LoVo (cell line): ENCODE measurements around the gene WDR7.

Source experiments
- DNase-seq: peaks from one replicate; pipeline ENCODE4 v3.0.0-alpha.2; 2016; ENCODE audit warnings: low spot score

WDR7 gene

GRCh38 chr18:56937874-56938430, 286.8 kb downstream of the WDR7 start:
- no peak for DNase-seq

DNA sequence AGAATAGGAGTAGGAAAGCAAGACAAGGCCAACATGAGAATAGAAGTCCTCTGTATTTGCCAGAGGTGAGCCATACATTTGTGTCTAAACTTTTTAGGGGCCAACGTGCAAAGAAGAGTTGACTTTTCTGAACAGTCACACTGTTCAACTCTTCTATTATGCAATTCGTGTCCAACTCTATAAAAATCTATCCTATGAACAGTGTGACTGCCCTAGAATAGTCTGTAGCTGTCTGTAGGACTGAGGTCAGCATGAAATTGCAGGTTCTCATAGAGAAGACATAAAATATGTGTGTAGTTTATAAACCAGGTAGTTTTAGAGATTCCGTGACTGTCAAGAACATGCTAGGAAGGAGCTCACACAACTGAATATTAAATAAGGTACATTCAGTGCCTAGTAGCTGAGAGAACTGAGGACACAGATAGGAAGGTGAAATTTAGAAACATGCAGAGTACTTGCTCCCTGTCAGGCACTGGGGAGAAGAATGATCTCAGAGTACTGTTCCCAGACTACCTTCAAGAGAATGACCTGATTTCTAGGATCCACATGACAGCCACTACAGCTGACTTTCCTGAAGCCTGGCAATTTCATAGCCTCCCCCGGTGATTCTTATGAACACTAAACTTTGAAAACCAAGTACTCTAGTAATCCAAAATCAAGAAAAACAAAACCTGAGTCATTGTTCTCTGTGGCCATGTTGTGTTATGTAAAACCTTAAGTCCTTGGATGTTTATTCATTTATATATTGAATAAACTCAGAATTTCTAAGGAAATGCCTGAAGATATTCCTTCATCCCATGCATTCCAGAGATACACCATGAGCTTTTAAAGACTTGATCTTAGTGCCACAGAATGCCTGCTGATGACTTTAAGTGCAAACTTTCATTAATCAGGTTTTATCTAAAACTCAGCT, 294.3 kb downstream of the WDR7 start:
- no peak for DNase-seq

DNA sequence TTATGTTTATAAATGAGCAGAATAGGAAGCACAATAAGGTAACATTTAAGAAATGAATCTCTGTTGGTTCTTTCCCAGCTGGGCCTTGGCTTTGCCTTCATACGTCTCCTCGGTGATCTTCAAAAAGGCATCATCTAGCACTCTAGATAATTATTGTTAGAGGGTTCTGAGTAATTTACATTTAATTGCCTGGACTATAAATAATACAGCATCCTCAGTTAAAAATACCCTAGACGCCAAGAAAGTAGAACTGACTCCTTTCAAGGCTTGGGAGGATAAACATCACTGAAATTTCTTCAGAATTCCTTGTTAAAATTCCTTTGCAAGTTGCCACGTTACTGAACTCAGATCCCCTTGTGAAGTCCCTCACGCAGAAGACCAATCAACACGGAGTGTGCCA, 296.1 kb downstream of the WDR7 start:
- DNase-seq = no peak

GRCh38 chr18:56952026-56952425, 300.9 kb downstream of the WDR7 start:
- no peak for DNase-seq

- no peak for DNase-seq
Observed at GRCh38 chr18:56953428-56954198, 302.5 kb downstream of the WDR7 start.

GRCh38 chr18:56955490-56955889, 304.3 kb downstream of the WDR7 start:
- DNase-seq = no peak

DNA sequence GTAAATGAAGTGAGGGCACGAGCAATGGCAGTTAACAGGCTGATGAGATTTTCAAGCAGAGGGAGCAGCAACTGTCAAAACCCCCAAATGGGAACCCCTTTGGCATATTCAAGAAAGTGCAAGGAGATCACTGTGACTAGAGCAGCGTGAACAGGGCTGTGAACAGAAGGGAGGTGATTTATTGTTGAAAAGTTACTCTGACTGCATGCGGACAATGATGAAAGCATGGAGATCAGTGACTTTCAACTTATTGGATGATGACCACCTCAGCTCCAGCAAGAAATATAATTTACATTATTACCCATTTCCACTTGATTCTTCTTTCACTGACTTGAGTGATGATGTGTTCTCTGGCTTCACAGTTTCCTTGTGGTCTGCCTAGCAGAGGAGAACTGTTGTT, 308.0 kb downstream of the WDR7 start:
- DNase-seq = no peak

- no peak for DNase-seq
Observed at GRCh38 chr18:56962322-56962721, 311.2 kb downstream of the WDR7 start.

DNA sequence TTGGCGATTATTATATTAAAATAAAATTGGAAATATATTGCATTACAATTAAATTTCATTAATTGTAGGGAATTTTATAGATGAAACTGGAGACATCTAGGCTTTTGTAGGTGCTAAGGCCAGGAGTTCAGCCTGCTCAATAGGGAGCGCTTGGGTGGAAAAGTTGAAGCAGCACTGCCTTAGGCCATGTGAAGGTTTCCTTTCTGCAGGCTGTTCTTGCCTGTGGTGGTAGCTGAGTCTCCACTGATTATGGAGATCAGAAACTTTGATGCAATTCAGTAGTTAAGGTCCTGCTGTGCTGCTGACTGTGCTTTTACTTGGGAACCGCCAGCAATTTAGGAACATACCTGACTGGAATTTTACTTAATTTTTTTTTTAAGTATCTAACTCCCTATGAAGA, 315.9 kb downstream of the WDR7 start:
- no peak for DNase-seq

GRCh38 chr18:56973487-56973886, 322.3 kb downstream of the WDR7 start:
- DNase-seq = no peak

DNA sequence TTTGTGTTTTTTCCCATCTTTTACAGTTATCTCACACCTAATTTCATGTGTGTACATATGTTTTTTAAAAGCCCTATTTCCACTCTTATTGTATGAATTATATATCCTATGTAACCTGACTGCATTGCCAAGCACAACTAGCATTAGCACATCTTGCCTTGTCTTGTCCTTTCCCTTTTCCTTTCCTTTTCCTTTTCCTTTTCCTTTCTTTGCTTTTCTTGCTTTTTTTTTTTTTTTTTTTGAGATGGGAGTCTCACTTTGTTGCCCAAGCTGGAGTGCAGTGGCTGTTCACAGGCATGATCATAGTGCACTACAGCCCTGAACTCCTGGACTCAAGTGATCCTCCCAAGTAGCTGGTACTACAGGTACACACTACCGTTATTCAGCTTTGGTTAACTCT, 323.0 kb downstream of the WDR7 start:
- no peak for DNase-seq

GRCh38 chr18:56975276-56975675, 324.1 kb downstream of the WDR7 start:
- DNase-seq = no peak

GRCh38 chr18:56977309-56977708, 326.1 kb downstream of the WDR7 start:
- DNase-seq = no peak

- DNase-seq = no peak
Observed at GRCh38 chr18:56977771-56978170, 326.6 kb downstream of the WDR7 start.

DNA sequence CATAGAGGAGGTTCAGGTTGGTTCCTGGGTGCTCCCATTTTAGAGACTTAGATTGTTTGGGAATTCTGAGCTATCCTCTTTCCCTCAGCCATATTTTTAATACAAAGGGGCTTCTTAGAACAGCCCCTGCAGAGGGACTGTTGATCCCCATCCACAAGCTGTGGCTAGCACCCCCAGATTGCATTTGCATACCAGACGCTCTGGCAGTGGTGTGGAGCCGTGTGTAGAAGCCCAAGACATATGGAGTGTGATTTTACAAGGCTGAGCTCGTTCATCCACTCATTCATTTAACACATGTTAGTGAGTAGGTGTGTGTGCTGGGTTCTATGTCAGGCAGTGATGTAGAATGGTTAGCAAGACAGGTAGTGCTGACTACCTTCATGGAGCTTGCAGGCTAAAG, 329.0 kb downstream of the WDR7 start:
- no peak for DNase-seq

- DNase-seq = no peak
Observed at GRCh38 chr18:56982766-56983165, 331.6 kb downstream of the WDR7 start.

DNA sequence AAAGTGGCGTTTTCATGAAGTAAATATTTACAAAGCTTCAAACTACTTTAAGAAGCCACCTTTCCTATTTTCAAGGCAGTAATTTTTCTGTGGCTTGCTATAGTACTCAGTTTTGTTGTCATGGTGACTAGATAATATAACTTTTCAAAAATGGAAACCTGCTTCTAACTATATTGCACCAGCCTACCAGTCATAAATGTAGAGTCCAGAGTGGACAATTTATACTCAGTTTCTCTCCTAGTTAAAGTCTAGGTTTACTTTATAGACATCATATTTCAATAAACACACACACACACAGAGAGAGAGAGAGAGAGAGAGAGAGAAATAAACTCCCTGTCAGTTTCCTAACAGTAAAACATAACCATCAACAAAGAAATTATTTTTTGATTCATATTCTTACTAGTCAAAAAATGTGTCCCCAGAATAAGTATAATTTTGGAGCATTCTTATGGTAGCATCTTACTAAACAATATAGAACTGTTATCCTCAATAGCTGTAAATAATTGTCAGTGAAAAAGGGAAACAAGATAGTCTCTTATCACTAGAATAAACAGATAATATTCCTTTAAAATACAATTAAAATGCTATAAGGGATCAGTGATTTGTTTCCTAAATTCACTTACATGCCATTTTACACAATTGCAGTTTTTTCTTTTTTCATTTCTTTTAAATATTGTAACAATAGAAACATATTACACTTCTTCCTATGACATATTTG, 332.3 kb downstream of the WDR7 start:
- no peak for DNase-seq

GRCh38 chr18:56984731-56985130, 333.6 kb downstream of the WDR7 start:
- DNase-seq = no peak

GRCh38 chr18:56986829-56987228, 335.7 kb downstream of the WDR7 start:
- no peak for DNase-seq

DNA sequence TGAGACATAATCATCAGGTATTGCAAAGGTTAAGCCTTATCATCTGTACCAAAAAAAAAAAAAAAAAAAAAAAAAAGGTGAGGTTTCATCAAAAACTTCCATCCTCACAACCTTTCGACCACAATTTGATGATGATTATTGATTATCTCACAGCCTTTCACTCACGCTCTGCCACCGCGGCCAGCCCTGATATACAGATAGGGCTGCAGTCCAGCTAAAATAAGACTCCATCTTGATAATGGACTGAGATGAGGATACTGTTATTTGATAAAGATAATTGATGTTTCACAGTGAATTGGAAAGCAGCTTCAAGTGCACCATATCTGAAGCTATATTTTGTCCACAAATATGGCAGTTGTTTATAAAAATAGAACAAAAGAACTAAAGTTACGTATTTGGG, 336.1 kb downstream of the WDR7 start:
- no peak for DNase-seq

GRCh38 chr18:56988022-56988421, 336.9 kb downstream of the WDR7 start:
- DNase-seq = no peak

DNA sequence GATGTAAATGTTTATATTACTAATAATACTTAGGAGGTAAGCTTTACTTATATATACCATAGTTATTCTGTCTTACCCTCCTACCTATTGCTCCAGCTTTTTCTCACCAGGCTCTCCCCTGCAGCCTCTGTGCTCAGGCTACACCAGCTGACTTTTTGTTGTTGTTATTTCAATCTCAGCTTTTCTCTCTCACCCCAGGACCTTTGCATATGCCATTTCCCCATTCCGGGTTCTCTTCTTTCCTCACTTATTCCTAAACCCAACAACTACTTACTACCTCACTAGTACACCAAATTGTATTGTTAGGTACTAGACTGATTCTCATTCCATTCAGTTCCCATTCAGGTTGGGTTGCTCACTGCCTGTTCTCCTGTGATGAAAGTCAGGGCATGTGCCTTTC, 339.5 kb downstream of the WDR7 start:
- DNase-seq = no peak
